Ramos (cell line): Measurements from ENCODE around the gene PSMD11.

Experiments used
- in situ Hi-C: fragments of 300-500 bp; cut with MboI; formaldehyde crosslinking; loops from one replicate; pipeline ENCODE4 v1.14.3; 2022; ENCODE audit warnings: low sequenced_read_pairs; ENCODE audit not compliant: unreplicated experiment

The PSMD11 gene

GRCh38 chr17:32503251-32504165, 59.2 kb downstream of the PSMD11 start:
- in situ Hi-C loops, result no loop called here

GRCh38 chr17:32504166-32504990, 60.1 kb downstream of the PSMD11 start:
- in situ Hi-C loops, result no loop called here

- in situ Hi-C loops, result no loop called here
Measured at GRCh38 chr17:32508926-32509325, 64.6 kb downstream of the PSMD11 start.

GRCh38 chr17:32510466-32510865, 66.2 kb downstream of the PSMD11 start:
- in situ Hi-C loops, result no loop called here

- in situ Hi-C loops, result no loop called here
Measured at GRCh38 chr17:32512328-32512727, 68.0 kb downstream of the PSMD11 start.

GRCh38 chr17:32513579-32513978, 69.3 kb downstream of the PSMD11 start:
- in situ Hi-C loops, result no loop called here

GRCh38 chr17:32514606-32515005, 70.3 kb downstream of the PSMD11 start:
- in situ Hi-C loops, result no loop called here

- in situ Hi-C loops, result no loop called here
Measured at GRCh38 chr17:32515677-32516383, 71.5 kb downstream of the PSMD11 start.

GRCh38 chr17:32516450-32516849, 72.1 kb downstream of the PSMD11 start:
- in situ Hi-C loops, result no loop called here

GRCh38 chr17:32516940-32517701, 72.8 kb downstream of the PSMD11 start:
- in situ Hi-C loops, result no loop called here

- in situ Hi-C loops, result no loop called here
Measured at GRCh38 chr17:32517982-32518381, 73.7 kb downstream of the PSMD11 start.

- in situ Hi-C loops, result no loop called here
Measured at GRCh38 chr17:32518646-32519227, 74.4 kb downstream of the PSMD11 start.

GRCh38 chr17:32519228-32520103, 75.2 kb downstream of the PSMD11 start:
- in situ Hi-C loops, result no loop called here

- in situ Hi-C loops, result no loop called here
Measured at GRCh38 chr17:32520104-32520701, 75.9 kb downstream of the PSMD11 start.

- in situ Hi-C loops, result no loop called here
Measured at GRCh38 chr17:32520737-32521404, 76.6 kb downstream of the PSMD11 start.

GRCh38 chr17:32523017-32523680, 78.8 kb downstream of the PSMD11 start:
- in situ Hi-C loops, result no loop called here
